ENCODE results near the gene TBCD. TPM values are rescaled to one million over a fixed set of nuclear protein-coding genes. Genes with fewer than 3 reads are reported as not detected.

The TBCD gene
- total RNA-seq, 1 donor, result 22.5 TPM

DNA sequence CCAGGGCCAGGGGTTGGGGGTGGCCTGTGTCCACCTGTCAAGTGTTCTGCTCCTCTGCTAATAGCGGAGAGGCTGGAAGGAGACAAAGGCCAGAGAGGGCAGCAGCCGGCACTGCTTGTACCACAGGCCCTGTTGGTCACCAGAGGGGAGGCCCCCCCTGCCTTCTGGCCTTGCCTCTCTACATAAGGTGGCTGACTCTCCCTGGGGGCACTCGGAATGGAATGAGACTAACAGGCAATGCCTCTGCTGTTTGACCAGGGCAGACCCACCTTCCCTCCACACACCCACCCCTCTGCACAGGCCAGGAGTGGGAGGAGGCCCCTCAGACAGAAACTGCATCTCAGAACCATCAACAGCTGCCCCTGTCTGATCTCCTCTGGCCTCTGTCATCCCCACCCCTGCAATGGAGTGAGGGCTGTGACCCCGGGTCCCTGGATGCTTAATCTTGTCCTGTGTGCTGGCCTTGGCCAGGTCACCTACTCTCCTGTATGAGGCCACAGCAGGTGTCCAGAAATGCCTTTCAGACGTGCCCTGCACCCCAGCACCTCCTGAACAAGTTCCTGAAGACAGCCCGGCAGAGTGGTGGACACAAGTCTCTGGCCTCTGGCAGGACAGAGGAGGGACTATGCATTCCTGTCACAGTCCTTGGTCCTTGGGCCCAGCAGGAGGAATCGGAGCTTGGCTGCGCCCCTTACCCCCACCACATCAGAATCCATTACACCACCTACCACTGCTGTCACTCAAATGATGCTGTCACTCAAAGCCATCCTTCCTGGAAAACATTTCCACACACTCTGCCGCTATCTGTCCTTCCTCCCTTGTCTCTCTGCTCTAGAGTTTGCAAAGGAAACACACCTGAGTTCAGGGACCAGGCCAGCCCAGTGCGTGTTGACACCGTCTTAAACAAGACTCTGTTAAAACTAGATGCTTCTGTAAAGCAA is 195.5 kb downstream of the TBCD start:
- DNase-seq (ENCODE audit: low read depth), result no peak
- TF ChIP-seq, protein P1, sequence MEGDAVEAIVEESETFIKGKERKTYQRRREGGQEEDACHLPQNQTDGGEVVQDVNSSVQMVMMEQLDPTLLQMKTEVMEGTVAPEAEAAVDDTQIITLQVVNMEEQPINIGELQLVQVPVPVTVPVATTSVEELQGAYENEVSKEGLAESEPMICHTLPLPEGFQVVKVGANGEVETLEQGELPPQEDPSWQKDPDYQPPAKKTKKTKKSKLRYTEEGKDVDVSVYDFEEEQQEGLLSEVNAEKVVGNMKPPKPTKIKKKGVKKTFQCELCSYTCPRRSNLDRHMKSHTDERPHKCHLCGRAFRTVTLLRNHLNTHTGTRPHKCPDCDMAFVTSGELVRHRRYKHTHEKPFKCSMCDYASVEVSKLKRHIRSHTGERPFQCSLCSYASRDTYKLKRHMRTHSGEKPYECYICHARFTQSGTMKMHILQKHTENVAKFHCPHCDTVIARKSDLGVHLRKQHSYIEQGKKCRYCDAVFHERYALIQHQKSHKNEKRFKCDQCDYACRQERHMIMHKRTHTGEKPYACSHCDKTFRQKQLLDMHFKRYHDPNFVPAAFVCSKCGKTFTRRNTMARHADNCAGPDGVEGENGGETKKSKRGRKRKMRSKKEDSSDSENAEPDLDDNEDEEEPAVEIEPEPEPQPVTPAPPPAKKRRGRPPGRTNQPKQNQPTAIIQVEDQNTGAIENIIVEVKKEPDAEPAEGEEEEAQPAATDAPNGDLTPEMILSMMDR (IDR thresholded peaks at IDR 0.05; ENCODE audit: insufficient read depth, low read depth, low read length), result no peak
- no peak overlapping the region for H3K4me3 ChIP-seq (ENCODE audit: low read depth, low read length)

DNA sequence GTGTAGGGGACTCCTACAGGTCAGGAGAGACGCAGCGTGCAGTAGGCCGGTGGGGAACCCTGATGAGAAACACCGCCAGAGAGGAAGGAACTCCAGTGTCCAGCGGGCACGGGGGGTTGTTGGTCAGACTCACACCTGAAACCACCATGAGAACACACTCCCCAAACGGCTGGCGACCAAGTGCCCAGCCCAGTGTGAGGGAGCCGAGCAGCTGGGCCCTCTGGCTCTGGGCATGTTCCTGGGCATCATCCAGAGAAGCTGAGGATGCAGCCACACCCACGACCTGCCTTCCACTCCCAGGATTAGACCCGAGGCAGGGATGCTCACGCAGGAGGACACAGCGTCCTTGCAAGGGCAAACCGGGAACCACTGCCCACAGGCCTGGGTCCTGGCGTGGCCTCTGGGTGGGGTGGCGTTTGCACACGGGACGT is 196.2 kb downstream of the TBCD start:
- DNase-seq (ENCODE audit: low read depth), result no peak
- TF ChIP-seq, protein P1 (IDR thresholded peaks at IDR 0.05; ENCODE audit: insufficient read depth, low read depth, low read length), result no peak
- H3K4me3 ChIP-seq (ENCODE audit: low read depth, low read length), result no peak overlapping the region

DNA sequence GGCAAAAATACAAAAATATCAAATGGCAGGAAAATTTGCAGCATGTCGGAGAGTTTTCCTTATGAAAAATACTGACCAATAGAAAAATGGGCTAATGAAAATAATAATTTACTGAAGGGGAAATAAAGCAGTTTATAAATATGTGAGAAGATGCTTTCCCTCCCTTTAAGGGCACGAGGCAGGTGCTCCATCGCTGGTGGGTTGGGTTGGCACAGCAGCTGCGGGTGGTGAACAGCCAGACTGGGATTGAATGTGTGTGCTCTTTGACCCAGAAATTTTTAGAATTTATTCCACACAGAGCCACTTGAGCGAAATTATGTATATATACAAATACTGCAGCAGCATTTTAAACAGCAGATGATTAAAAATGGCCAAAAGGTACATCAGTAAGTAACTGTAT is 197.1 kb downstream of the TBCD start:
- no peak overlapping the region for H3K4me3 ChIP-seq (ENCODE audit: low read depth, low read length)
- TF ChIP-seq, protein P1 (IDR thresholded peaks at IDR 0.05; ENCODE audit: insufficient read depth, low read depth, low read length), result no peak
- no peak for DNase-seq (ENCODE audit: low read depth)

DNA sequence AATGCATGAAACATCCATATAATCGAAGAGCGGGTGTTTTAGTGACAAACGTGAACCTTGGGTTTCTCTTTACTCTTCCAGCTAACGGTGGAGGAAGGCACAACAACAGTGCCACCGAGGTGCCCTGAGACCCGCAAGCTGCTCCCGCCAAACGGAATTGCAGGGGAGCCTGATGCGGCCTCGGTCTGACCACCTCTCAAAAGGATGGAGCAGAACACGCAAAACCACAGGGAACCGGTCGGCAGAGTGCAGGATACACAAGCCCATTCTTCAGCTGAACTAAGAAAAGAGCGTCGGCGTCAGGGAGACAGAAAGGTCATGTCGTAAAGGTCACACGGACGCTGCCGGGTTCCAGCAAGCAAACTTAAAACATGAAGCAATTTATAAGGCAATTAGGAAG is 197.5 kb downstream of the TBCD start:
- TF ChIP-seq, protein P1 (IDR thresholded peaks at IDR 0.05; ENCODE audit: insufficient read depth, low read depth, low read length), result no peak
- DNase-seq (ENCODE audit: low read depth), result no peak

DNA sequence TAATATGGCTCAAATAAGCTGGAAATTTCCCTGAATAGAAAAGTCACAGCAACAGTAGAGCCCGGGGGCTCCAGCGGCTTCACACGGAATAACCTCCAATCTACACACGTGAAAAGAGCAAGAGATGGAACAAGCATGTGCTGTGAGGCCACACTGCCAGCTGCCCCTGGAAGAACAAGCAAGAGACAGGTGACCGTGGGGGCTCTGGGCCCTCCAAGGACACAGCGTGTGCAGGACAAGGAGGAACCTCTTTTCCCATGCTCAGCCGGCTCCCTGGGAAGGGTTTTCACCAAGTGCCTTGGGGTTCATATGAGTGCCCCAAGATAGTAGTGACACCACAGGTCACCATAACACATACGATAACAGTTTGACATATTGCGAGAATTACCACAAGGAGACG is 198.1 kb downstream of the TBCD start:
- TF ChIP-seq, protein P1 (IDR thresholded peaks at IDR 0.05; ENCODE audit: insufficient read depth, low read depth, low read length), result no peak
- no peak overlapping the region for H3K4me3 ChIP-seq (ENCODE audit: low read depth, low read length)
- no peak for DNase-seq (ENCODE audit: low read depth)

More for the DNA sequence above, 197.5 kb downstream of the TBCD start:
- H3K4me3 ChIP-seq (ENCODE audit: low read depth, low read length), result no peak overlapping the region

DNA sequence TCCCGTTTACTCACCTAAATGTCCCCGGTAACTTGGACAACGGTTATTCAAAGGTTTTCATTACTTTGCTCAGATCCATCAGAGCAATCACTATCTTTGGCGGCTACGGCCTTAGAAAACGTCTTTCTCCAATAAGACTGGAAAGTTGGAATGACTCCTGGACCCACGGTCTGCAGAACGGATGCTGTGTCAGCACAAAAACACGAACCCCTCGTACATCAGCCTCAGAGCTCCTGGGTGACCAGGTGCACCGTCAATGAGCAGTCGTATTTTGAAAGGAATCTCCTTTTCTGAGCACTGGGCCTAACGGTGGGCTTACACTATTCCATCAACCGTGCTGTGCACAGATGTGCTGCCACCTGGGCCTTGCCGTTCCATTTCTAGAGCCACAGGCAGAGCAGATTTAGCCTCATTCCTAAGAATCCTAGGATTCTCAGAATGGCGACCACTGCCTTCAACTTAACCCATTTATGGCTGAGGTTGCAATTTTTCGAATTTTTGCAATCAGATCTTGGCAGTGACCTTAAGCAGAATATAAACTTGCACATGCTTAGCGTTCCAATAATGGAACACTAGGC is 198.7 kb downstream of the TBCD start:
- TF ChIP-seq, protein P1 (IDR thresholded peaks at IDR 0.05; ENCODE audit: insufficient read depth, low read depth, low read length), result no peak
- DNase-seq (ENCODE audit: low read depth), result no peak
- H3K4me3 ChIP-seq (ENCODE audit: low read depth, low read length), result no peak overlapping the region
